GM18520 (cell line): ENCODE results near the gene BOK.
"Not testable (repeated sequence)": the region's sequence is repeated elsewhere in the genome, so short reads cannot be mapped to it uniquely, and the experiment has no call there.

Experiments used
- ATAC-seq: cut with Tn5 transposase; IDR thresholded peaks from one replicate; pipeline ENCODE4 v1.9.1; 2021; ENCODE audit not compliant: unreplicated experiment

BOK gene

GRCh38 chr2:241558532-241559322 lies at the start of gene BOK:
BOK (plus strand) TSS chr2:241558745; CDS start chr2:241559484, 739 bp downstream.
- no peak for ATAC-seq

- ATAC-seq = no peak
These were observed 49.3 kb upstream of the BOK start for GRCh38 chr2:241509155-241509784.

- no peak for ATAC-seq
These were observed 47.3 kb upstream of the BOK start for GRCh38 chr2:241511091-241511741.

- no peak for ATAC-seq
These were observed 44.0 kb upstream of the BOK start for GRCh38 chr2:241514553-241514952.

GRCh38 chr2:241514986-241515737 lies 43.4 kb upstream of the BOK start:
- ATAC-seq = no peak

- no peak for ATAC-seq
These were observed 42.0 kb upstream of the BOK start for GRCh38 chr2:241516520-241516965.

- ATAC-seq = no peak
These were observed 41.2 kb upstream of the BOK start for GRCh38 chr2:241517297-241517696.

- no peak for ATAC-seq
These were observed 38.9 kb upstream of the BOK start for GRCh38 chr2:241519669-241520068.

GRCh38 chr2:241522477-241522876 lies 36.1 kb upstream of the BOK start:
- ATAC-seq = no peak

GRCh38 chr2:241525818-241526780 lies 32.4 kb upstream of the BOK start:
- ATAC-seq = not testable (repeated sequence)

GRCh38 chr2:241530571-241530970 lies 28.0 kb upstream of the BOK start:
- ATAC-seq = no peak

- ATAC-seq = no peak
These were observed 27.3 kb upstream of the BOK start for GRCh38 chr2:241531161-241531722.

- no peak for ATAC-seq
These were observed 26.4 kb upstream of the BOK start for GRCh38 chr2:241532168-241532567.

- no peak for ATAC-seq
These were observed 25.6 kb upstream of the BOK start for GRCh38 chr2:241532733-241533601.

GRCh38 chr2:241534293-241534692 lies 24.3 kb upstream of the BOK start:
- no peak for ATAC-seq

- no peak for ATAC-seq
These were observed 23.7 kb upstream of the BOK start for GRCh38 chr2:241534701-241535375.

GRCh38 chr2:241535871-241536655 lies 22.5 kb upstream of the BOK start:
- no peak for ATAC-seq
